G401 (cell line): ENCODE results near the gene PIM3. TPM values are rescaled to one million over a fixed set of nuclear protein-coding genes. Genes with fewer than 3 reads are reported as not detected.
"Not testable (repeated sequence)": the region's sequence is repeated elsewhere in the genome, so short reads cannot be mapped to it uniquely, and the experiment has no call there.

Experiments
- DNase-seq: peaks from one replicate; pipeline ENCODE4 v3.0.0-alpha.2; 2015; ENCODE audit warnings: low spot score
- in situ Hi-C: cut with HindIII; loops from 2 replicates; pipeline ENCODE4 v1.10.0; 2016; ENCODE audit warnings: low sequenced_read_pairs, mixed read lengths
- total RNA-seq: library from RNA; depleted of rRNA; stranded (reverse); fragments of >200 nt; shearing (Covaris generic); gene quantifications from 2 replicates; pipeline ENCODE4 v1.2.3, GENCODE V29; 2014

PIM3 gene
- total RNA-seq, 1 experiment from 2014 or later: 106 TPM

DNA sequence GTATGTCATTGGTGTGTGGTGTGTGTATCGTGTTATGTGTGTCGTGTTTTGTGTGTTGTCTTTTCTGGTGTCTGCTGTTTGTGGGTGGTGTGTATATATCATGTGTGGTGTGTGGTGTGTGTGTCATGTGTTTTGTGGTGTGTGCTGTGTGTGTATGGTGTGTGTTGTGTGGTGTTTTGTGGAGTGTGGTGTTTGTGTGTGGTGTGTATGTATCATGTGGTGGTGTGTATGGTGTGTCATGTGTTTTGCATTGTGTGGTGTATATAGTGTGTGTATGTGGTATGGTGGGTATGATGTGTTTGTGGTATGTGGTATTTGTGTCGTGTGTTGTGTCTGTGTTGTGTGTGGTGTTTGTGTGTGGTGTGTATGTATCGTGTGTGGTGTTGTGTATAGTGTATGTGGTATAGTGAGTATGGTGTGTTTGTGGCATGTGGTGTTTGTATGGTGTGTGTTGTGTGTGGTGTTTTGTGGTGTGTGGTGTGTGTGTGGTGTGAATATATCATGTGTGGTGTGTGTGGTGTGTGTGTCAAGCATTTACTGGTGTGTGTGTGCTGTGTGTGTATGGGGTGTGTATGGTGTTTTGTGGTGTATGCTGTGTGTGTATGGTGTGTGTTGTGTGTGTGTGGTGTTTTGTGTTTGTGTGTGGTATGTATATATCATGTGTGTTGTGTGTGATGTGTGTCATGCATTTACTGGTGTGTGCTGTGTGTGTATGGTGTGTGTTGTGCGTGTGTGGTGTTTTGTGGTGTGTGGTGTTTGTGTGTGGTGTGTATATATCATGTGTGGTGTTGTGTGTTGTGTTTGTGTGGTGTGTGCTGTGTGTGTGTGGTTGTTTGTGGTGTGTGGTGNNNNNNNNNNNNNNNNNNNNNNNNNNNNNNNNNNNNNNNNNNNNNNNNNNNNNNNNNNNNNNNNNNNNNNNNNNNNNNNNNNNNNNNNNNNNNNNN lies 12.7 kb downstream of the PIM3 start:
- in situ Hi-C loops: no loop called here
- no peak for DNase-seq

DNA sequence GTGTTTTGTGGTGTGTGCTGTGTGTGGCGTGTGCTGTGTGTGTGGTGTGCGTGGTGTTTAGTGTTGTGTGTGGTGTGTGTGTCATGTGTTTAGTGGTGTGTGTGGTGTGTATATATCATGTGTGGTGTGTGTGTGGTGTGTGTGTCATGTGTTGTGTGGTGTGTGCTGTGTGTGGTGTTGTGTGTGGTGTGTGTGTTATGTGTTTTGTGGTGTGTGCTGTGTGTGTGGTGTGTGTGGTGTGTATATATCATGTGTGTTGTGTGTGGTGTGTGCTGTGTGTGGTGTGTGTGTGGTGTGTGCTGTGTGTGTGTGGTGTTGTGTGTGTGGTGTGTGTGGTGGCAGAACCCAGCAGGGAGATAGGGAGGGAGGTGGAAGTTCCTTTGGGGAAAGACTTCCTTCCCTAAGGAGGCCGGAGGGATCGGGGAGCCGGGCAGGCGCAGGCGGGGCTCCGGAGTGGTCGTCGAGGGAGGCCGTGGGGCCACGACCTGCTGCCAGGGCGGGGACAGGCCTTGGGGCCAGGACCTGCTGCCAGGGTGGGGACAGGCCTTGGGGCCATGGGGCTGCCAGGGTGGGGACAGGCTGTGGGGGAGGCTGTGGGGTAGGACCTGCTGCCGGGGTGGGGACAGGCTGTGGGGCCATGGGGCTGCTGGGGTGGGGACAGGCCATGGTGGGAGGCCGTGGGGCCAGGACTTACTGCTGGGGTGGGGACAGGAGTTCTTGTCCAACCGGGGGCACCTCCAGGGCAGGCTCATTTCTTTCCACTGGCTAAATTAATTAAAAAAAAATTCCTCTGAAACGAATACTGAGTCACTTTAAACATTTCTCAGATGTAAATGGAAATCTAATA lies 15.2 kb downstream of the PIM3 start:
- in situ Hi-C loops: no loop called here
- no peak for DNase-seq

GRCh38 chr22:49976439-49977175 lies 16.0 kb downstream of the PIM3 start:
- DNase-seq: no peak
- in situ Hi-C loops: no loop called here

DNA sequence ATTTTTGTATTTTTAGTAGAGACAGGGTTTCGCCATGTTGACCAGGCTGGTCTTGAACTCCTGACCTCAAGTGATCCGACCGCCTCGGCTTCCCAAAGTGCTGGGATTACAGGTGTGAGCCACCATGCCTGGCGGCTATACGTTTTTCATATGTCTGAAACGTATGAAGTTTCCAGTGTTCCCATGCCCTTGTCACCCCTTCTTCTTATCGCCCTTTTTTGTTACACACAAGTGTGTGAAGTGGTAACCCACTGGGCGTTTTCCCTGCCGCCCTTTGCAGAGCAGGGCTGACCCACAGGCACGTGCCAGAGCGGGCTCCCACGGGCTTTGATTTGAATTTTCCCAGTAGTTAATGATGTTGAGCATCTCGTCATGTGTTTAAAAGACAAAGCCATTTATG lies 17.0 kb downstream of the PIM3 start:
- DNase-seq: no peak
- in situ Hi-C loops: no loop called here

GRCh38 chr22:49979587-49980264 lies 19.2 kb downstream of the PIM3 start:
- in situ Hi-C loops: no loop called here
- no peak for DNase-seq

- in situ Hi-C loops: not testable (repeated sequence)
These were observed 21.2 kb downstream of the PIM3 start for GRCh38 chr22:49981799-49982198.

GRCh38 chr22:49983148-49984042 lies 22.8 kb downstream of the PIM3 start:
- in situ Hi-C loops: no loop called here
- DNase-seq: no peak

More at GRCh38 chr22:49981799-49982198, 21.2 kb downstream of the PIM3 start:
- not testable (repeated sequence) for DNase-seq

- DNase-seq: no peak
- in situ Hi-C loops: no loop called here
These were observed 25.8 kb downstream of the PIM3 start for GRCh38 chr22:49986325-49986724.

DNA sequence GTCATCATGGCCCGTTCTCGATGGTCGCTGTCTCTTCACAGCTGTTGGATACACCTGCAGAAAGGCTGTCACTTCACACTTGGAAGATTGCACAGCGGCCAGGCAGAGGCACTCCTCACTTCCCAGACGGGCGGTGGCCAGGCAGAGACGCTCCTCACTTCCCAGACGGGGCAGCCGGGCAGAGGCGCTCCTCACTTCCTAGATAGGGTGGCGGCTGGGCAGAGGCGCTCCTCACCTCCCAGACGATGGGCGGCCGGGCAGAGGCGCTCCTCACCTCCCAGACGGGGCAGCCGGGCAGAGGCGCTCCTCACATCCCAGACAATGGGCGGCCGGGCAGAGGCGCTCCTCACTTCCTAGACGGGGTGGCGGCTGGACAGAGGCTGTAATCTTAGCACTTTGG lies 29.3 kb downstream of the PIM3 start:
- DNase-seq, in situ Hi-C loops: not testable (repeated sequence)

- DNase-seq: no peak
- in situ Hi-C loops: no loop called here
These were observed 30.6 kb downstream of the PIM3 start for GRCh38 chr22:49991167-49991566.

DNA sequence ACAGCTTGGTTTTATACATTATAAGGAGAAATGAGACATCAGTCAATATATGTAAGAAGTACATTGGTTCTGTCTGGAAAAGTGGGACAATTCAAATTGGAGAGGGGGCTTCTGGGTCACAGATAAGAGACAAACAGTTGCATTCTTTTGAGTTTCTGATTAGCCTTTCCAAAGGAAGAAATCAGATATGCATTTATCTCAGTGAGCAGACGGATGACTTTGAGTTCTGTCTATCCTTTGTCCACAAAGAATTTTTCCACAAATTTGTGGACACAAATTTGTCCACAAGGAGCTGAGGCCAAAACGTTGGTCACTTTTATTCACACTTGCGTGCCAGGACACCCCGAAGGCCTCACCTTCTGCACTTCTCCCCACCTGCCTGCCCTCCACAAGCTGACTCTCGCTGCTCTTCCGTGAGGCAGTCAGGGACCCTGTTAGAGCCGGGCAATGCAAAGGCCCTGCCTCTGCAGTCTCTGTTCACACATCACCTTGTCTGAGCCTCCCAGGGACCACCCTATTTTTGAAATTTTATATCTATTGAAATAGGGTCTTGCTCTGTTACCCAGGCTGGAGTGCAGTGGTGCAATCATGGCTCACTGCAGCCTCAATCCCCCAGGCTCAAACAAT lies 31.4 kb downstream of the PIM3 start:
- DNase-seq: no peak
- in situ Hi-C loops: no loop called here

DNA sequence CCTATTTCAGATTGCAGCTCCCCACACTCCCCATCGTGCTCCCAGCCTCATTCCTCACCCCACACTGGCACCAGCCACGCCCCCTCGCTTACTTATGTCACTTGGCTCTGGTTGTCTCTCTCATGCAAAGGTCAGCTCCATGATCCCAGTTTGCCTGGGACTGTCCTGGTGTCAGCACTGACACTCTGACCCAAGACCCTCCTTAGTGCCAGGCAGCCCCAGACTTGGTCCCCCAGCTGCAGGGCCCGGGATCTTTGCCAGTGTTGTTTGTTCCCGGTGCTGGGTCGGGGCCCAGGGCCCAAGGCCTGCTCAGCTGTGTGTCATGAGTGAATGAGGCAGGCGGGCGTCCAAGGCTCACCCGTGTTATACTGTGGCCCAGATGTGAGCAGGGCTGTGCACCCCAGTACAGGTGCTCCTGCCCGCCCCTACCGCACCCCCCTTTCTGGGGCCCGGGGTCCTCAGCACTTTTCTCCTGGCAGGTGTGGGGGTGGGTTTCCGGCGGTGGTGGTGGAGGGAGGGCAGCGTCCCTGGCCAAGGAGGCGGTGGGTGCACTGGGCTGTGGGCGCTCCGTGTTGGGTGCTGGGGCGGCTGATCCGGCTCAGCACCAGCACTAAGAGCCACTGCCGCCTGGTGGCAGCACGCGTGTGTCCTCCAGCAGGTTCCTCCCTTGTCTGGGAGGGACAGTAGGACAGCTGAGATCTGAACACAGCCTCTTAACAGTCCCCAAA lies 32.5 kb downstream of the PIM3 start:
- DNase-seq: no peak

GRCh38 chr22:49993649-49994360 lies 33.2 kb downstream of the PIM3 start:
- in situ Hi-C loops: no loop called here
- no peak for DNase-seq

More for the DNA sequence above, 32.5 kb downstream of the PIM3 start:
- in situ Hi-C loops: no loop called here

- no peak for DNase-seq
- in situ Hi-C loops: no loop called here
These were observed 33.9 kb downstream of the PIM3 start for GRCh38 chr22:49994361-49995040.

GRCh38 chr22:49995041-49995360 lies 34.4 kb downstream of the PIM3 start:
- no peak for DNase-seq
- in situ Hi-C loops: no loop called here
